GOT3 (cell line): ENCODE results near the gene RIN3.
"Not testable (repeated sequence)": the region's sequence is repeated elsewhere in the genome, so short reads cannot be mapped to it uniquely, and the experiment has no call there.

Experiments used
- DNase-seq: peaks from one replicate; lab custom pipeline; 2025; ENCODE audit warnings: mixed read lengths; lab: John Stamatoyannopoulos, UW

Gene RIN3

DNA sequence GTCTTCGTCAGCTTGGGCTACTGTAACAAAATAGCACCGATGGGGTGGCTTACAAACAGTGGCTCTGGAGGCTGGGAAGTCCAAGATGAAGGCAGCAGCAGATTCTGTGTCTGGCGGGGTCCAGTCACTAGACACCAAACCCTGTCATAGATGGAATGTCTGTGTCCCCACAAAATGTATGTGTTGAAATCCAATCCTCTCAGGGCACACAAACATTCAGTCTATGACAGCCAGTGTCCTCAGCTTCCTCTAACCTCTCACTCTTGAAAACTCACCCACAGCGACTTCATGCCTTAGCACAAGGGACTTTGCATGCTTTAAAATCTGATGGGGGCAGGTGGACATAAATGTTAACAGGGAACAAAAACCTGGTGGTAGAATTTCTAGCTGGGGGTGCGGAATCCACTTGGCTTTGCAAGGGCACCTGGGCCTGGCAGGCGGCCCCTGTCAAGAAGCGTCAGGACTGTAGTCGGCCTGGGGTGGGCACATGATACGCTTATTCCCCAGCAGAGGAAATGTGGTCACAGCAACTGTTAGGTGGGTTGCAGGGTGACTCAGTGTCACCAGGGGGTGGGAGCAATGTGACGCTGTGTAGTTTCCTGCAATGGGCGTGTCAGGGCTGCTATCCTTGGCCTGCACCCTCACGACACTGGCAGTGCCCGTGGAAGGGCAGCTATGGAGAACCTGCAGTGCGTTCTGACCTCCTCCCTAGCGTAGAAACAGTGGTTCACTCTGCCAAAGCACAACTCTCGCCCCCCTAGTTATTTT lies 17.7 kb downstream of the RIN3 start:
- no peak for DNase-seq

GRCh38 chr14:92532490-92533163 lies 19.0 kb downstream of the RIN3 start:
- DNase-seq, result no peak

GRCh38 chr14:92534932-92535643 lies 21.5 kb downstream of the RIN3 start:
- no peak for DNase-seq

DNA sequence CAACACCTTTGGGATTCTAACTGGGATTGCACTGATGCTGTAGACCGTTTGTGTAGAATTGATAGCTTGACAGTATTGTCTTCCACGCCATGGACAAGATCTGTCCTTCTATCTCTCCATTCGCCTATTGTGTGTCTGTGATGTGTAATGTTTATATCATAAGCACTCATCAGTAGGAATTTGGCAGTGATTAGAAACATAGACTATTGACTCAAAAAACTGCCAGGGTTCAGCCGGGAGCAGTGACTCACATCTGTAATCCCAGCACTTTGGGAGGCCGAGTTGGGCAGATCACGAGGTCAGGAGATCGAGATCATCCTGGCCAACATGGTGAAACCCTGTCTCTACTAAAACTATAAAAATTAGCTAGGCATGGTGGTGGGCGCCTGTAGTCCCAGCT lies 22.6 kb downstream of the RIN3 start:
- DNase-seq, result not testable (repeated sequence)

DNA sequence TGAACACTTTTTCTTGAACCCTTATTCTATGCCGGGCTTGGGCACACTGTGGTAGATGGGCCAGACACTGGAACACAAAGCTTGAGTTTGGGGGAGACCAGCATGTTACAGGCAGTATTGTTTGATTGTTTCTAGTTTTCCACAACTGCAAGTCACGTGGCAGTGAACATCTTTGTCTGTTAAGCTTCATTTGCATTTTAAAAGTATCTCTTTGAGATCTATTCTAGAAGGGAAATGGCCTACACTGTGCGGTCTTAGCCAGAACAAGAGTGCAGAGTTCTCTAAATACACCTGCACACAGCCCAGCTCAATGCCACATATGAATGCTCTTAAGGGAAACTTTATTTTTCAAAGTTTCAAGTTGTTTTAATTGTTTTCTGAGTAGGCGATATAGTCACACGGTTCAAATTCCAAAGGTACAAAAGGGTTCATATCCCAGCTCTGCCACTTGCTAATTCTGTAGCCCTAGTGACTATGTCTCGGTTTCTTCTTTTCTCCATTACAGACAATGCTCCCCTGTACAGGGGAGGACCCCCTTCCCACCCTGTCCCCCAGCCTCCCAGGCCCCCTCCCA lies 24.9 kb downstream of the RIN3 start:
- no peak for DNase-seq

GRCh38 chr14:92539419-92539818 lies 25.8 kb downstream of the RIN3 start:
- no peak for DNase-seq

DNA sequence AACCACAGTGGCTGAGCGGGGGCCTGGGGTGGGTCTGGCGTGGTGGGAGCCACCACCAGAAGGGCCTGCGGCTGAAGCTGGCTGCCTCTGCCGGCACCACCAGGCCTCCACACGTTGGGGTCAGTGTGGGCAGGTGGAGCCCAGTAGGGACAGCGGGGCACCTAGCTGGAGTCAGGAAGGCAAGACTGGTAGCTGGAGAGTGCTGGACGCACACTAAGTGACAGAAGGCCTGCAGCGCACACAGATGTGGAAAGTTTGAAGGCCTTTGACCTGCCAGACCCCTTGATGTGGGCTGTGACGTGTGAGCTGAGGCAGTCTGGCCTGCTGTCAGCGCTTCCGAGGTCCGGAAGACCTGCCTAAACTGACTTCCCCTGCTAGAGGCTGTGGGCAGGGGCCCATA lies 26.3 kb downstream of the RIN3 start:
- no peak for DNase-seq

- DNase-seq, result peak; percentile 45
Measured at GRCh38 chr14:92540472-92541048, 27.0 kb downstream of the RIN3 start.

GRCh38 chr14:92542766-92543554 lies 29.4 kb downstream of the RIN3 start:
- no peak for DNase-seq

DNA sequence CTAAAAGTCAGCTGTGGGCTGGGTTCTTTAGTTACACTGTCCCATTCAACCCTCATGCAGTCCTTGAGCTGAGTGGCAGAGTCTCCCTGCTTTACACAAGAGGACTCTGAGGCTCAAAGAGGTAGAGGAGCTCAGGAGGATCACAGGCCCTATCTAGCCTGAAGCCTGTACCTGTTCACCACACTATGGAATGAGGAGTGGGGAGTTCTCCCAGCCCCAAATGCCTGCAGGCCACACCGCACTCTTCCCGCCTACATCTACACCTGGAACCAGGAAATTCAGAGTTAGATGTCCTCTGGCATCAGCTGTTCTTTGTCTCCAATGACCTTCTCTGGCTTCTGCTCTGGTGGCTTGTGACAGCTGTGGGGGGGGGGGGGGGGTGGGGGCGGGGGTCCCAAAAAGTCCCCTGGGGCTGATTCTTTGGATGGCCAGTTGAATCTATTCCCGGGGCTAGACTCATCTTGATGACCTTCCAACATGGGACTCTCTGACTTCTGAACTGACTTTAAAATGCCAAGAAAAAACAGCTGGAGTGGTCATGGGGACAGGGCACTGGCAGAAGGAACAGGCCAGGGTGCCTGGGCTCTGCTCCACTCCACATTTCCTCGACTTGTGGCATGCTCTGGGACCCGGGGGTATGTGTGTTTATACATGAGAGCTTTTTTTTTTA lies 30.6 kb downstream of the RIN3 start:
- no peak for DNase-seq

GRCh38 chr14:92546347-92547053 lies 32.9 kb downstream of the RIN3 start:
- no peak for DNase-seq

DNA sequence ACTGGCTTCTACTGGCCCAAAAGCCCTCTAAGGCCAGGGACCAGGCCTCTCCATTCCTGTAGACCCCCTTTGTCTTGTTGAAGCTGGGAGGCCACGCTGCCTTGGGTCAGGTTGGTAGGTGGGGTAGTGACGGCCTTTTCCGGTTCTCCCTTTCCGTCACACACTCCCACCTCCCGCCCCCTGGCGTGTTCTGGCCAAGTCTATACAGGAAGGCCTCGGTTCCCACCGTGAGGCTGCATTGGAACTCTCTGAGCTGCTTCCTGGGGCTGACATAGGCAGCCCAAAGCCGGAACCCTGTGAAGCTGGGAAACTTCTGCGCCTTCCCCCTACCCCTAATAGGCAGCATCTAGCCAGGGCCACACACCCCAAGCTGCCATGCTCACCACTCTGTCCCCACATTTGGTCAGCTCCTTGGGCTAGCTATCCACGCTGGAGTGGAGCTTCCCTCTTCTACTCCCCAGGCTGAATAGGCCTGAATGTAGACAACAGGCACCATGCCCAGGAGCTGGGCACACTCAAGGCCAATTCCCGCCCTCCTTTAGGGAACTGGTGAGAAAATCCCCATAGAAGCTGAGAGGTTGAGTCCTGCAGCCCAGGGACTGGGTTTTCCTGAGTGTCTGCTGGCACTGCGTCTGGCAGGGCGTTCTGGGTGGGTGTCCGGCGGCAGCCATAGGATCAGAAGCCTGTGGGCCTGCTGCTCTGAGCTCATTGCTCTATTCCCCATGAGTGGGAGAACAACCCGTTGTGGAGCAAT lies 35.7 kb downstream of the RIN3 start:
- DNase-seq, result no peak

- no peak for DNase-seq
Measured at GRCh38 chr14:92549859-92550230, 36.3 kb downstream of the RIN3 start.

DNA sequence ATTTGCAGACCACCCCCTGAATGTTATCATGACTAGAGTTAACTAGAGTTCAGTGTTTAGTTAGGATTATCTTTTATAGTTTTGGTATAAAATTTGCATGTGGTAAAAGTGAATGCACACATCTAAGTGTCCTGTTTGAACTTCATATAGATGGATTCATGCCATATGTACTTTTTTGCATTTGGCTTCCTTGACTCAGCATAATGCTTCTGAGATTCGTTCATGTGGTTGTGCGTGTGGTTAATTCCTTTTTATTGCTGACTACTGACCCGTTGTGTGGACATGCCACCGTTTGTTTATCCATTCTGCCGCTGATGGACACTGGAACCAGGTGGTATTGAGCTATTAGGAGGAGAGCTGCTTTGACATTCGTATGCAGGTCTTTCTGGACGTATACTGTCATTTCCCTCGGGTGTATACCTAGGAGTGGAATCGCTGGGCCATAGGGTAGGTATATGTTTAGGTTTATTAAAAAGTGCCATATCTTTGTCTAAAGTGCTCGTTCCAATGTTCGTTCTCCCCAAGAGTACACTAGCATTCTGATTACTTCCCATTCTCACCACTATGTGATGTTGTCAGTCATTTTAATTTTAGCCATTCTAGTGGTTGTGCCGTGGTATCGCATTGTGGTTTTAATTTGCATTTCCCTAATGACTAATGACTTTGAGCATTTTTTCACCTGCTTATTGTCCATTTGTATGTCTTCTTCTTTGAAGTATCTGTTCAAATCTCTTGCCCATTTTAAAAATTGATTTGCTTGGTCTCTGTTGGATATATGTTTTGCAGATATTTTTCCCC lies 37.7 kb downstream of the RIN3 start:
- no peak for DNase-seq

DNA sequence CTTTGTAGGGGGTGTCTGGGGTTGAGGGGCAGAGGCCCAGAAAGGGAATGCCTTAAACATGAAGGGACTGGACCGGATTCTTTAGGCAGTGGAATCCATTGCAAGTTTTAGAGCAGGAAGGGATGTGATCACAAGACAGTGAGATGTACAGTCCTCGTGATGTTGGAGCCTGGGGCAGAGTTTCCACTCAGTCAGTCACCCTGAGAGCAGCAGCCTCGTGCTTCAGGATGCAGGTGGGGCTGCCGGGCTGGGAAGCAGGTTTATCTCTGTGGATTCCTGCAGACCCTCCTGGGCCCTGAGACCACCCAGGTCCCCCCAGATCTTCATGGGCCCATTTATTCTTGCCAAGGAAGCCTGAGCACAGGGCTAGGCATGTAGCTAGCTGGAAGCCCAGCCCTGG lies 38.5 kb downstream of the RIN3 start:
- DNase-seq, result no peak

- DNase-seq, result no peak
Measured at GRCh38 chr14:92553438-92553837, 39.9 kb downstream of the RIN3 start.

GRCh38 chr14:92555465-92556111 lies 42.0 kb downstream of the RIN3 start:
- no peak for DNase-seq

DNA sequence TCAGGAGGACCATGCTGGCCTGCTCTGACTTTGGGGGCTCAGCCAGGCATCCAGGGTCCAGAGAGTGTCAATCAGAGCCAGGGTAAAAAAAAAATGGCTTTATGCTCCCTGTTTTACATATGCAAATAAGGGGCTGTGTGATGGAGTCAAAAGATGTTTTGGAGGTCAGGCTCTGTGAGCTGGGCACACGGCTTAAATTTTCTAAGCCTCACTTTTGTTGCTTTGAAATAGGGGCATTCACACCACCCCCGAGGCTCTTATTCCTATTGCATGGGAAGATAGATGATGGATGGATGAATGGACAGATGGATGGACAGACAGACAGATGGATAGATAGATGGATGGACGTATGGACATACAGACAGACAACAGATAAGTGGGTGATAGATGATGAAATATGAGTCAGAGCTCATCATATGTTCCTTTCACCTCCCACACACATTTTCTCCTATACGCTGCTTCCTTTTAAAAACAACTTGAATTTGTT lies 42.7 kb downstream of the RIN3 start:
- no peak for DNase-seq
